HepG2 (cell line): ENCODE measurements around the gene EOMES. TPM values are rescaled to one million over a fixed set of nuclear protein-coding genes. Genes with fewer than 3 reads are reported as not detected.

ENCODE experiments used
- ATF3 ChIP-seq: sonication (generic); formaldehyde crosslinking; IDR thresholded peaks from 2 replicates; pipeline ENCODE4 v1.4.0; 2020; ENCODE audit warnings: missing genetic modification reagents
- CEBPG ChIP-seq: IDR thresholded peaks from 2 replicates; pipeline ENCODE4 v1.6.1; 2016
- CSRNP1 ChIP-seq: sonication (generic); formaldehyde crosslinking; IDR thresholded peaks from 2 replicates; pipeline ENCODE4 v1.8.1; 2023; ENCODE audit warnings: mild to moderate bottlenecking, missing genetic modification reagents
- EHMT2 ChIP-seq: fragments of 200-600 bp; sonication (generic); IDR thresholded peaks from 2 replicates; pipeline ENCODE4 v1.7.0; 2017; ENCODE audit warnings: antibody characterized with exemption, low read depth, low read length, borderline replicate concordance
- ERF ChIP-seq: IDR thresholded peaks from 2 replicates; pipeline ENCODE4 v1.6.1; 2018; ENCODE audit warnings: missing biosample characterization, missing genetic modification reagents
- GABPA ChIP-seq, 2 experiments: IDR thresholded peaks; 2 replicates each; pipeline ENCODE4 v1.6.1; 2011 to 2016; ENCODE audit warnings: low read depth in 2 of 2, low read length in 1 of 2, missing biosample characterization in 1 of 2, missing genetic modification characterization in 1 of 2
- HMG20A ChIP-seq: IDR thresholded peaks from 2 replicates; pipeline ENCODE4 v1.6.1; 2016; ENCODE audit warnings: borderline replicate concordance
- JDP2 ChIP-seq: sonication (generic); formaldehyde crosslinking; IDR thresholded peaks from 2 replicates; pipeline ENCODE4 v1.8.1; 2022; ENCODE audit warnings: missing genetic modification reagents, borderline replicate concordance
- MYNN ChIP-seq: sonication (generic); formaldehyde crosslinking; IDR thresholded peaks from 2 replicates; pipeline ENCODE4 v1.4.0; 2020; ENCODE audit warnings: mild to moderate bottlenecking, low read depth, missing genetic modification reagents
- RXRA ChIP-seq: sonication (generic); formaldehyde crosslinking; IDR thresholded peaks from 2 replicates; pipeline ENCODE4 v1.5.1; 2020; ENCODE audit warnings: missing genetic modification reagents
- SIN3B ChIP-seq: fragments of 150-350 bp; IDR thresholded peaks from 2 replicates; pipeline ENCODE4 v1.6.1; 2014; ENCODE audit warnings: low read length
- TFDP1 ChIP-seq: IDR thresholded peaks from 2 replicates; pipeline ENCODE4 v1.6.1; 2016; ENCODE audit warnings: missing compliant biosample characterization, missing genetic modification reagents, borderline replicate concordance
- TRIM24 ChIP-seq: sonication (generic); formaldehyde crosslinking; IDR thresholded peaks from 2 replicates; pipeline ENCODE4 v1.8.0; 2022; ENCODE audit warnings: mild to moderate bottlenecking, missing genetic modification reagents
- ZBTB26 ChIP-seq: IDR thresholded peaks from 2 replicates; pipeline ENCODE4 v1.6.1; 2016; ENCODE audit warnings: missing compliant biosample characterization, missing genetic modification reagents, borderline replicate concordance
- ZBTB7A ChIP-seq: sonication (generic); formaldehyde crosslinking; IDR thresholded peaks from 2 replicates; pipeline ENCODE4 v1.8.0; 2022; ENCODE audit warnings: mild to moderate bottlenecking, missing genetic modification reagents
- ZC3H4 ChIP-seq: sonication (generic); formaldehyde crosslinking; IDR thresholded peaks from 2 replicates; pipeline ENCODE4 v1.4.0; 2020; ENCODE audit warnings: missing genetic modification reagents, borderline replicate concordance
- ZFY ChIP-seq: sonication (generic); formaldehyde crosslinking; IDR thresholded peaks from 2 replicates; pipeline ENCODE4 v1.4.0; 2020; ENCODE audit warnings: missing genetic modification reagents
- ZNF484 ChIP-seq: sonication (generic); formaldehyde crosslinking; IDR thresholded peaks from 2 replicates; pipeline ENCODE4 v1.5.1; 2020; ENCODE audit warnings: mild to moderate bottlenecking, low read depth, missing genetic modification reagents, borderline replicate concordance
- ZNF503 ChIP-seq: sonication (generic); formaldehyde crosslinking; IDR thresholded peaks from 2 replicates; pipeline ENCODE4 v1.4.0; 2020; ENCODE audit warnings: missing genetic modification reagents
- ZNF614 ChIP-seq: IDR thresholded peaks from 2 replicates; pipeline ENCODE4 v1.6.1; 2018; ENCODE audit warnings: missing biosample characterization, missing genetic modification reagents, inconsistent platforms, borderline replicate concordance
- ZSCAN20 ChIP-seq: sonication (generic); formaldehyde crosslinking; IDR thresholded peaks from 2 replicates; pipeline ENCODE4 v1.4.0; 2020; ENCODE audit warnings: missing genetic modification reagents, mild to moderate bottlenecking, borderline replicate concordance
- ZSCAN30 ChIP-seq: sonication (generic); formaldehyde crosslinking; IDR thresholded peaks from 2 replicates; pipeline ENCODE4 v1.5.0; 2020; ENCODE audit warnings: mild to moderate bottlenecking, missing genetic modification reagents
- polyA plus RNA-seq, 8 experiments: library from polyadenylated mRNA; depleted of rRNA in 3 of 8; stranded (reverse) in 7 of 8; unstranded in 1 of 8; fragments of >200 nt; fragmentation: Illumina TruSeq in 4 of 8; extraction: Trizol in 4 of 8; gene quantifications; 2 replicates each; pipeline versions ENCODE4 v1.2.1 to v1.2.3, GENCODE V29; 2011 to 2016; ENCODE audit warnings: low read depth in 4 of 8, missing spikeins in 1 of 8, mixed read lengths in 1 of 8; ENCODE audit not compliant: insufficient read depth in 1 of 8
- total RNA-seq, 5 experiments: library from RNA; depleted of rRNA; stranded (reverse); fragments of >200 nt; fragmentation: Illumina TruSeq; extraction: Trizol; gene quantifications; 2 replicates each; pipeline ENCODE4 v1.2.3, GENCODE V29; 2016; ENCODE audit warnings: low read depth in 1 of 5

EOMES gene
- total and polyA plus RNA-seq, 2 of the 13 experiments (the other 11 are each of a cell fraction or from before 2014, with no cell fraction given): 0.11 to 0.12 TPM

- no peak for TF ChIP-seq ERF (CRISPR knock-in tag)
- TF ChIP-seq ZC3H4 (CRISPR knock-in tag): no peak
- 0 out of 2 replicates have a peak, but pooled peaks have one; percentile 6 for TF ChIP-seq HMG20A
- TF ChIP-seq TFDP1 (CRISPR knock-in tag): peak; percentile 52; the same call in 1 of the 2 replicates
- no peak for TF ChIP-seq ZNF484 (CRISPR knock-in tag)
- TF ChIP-seq EHMT2: no peak
- no peak for TF ChIP-seq ZSCAN30
- no peak for TF ChIP-seq TRIM24
- no peak for TF ChIP-seq SIN3B
- TF ChIP-seq GABPA (IDR thresholded peaks at IDR 0.05; ENCODE audit: low read depth, low read length): no peak
- no peak for TF ChIP-seq GABPA (CRISPR knock-in tag; IDR thresholded peaks at IDR 0.05; ENCODE audit: low read depth)
- TF ChIP-seq ZNF503 (CRISPR knock-in tag): no peak
- 0 out of 2 replicates have a peak, but pooled peaks have one; percentile 35 for TF ChIP-seq ZBTB26
- no peak for TF ChIP-seq RXRA (CRISPR knock-in tag)
- peak; percentile 67 for TF ChIP-seq ZNF614
- TF ChIP-seq JDP2: no peak
- TF ChIP-seq ZSCAN20: no peak
- no peak for TF ChIP-seq ZBTB7A (CRISPR knock-in tag)
- no peak for TF ChIP-seq CEBPG (CRISPR knock-in tag)
- TF ChIP-seq ATF3 (CRISPR knock-in tag): no peak
- 0 out of 2 replicates have a peak, but pooled peaks have one; percentile 22 for TF ChIP-seq MYNN (CRISPR knock-in tag)
- TF ChIP-seq ZFY (CRISPR knock-in tag): no peak
- TF ChIP-seq CSRNP1 (CRISPR knock-in tag): no peak
Observed at GRCh38 chr3:27680517-27681246, 41.4 kb downstream of the EOMES start (continued).
